Measurements from ENCODE around the gene CYP11A1.

Gene CYP11A1

DNA sequence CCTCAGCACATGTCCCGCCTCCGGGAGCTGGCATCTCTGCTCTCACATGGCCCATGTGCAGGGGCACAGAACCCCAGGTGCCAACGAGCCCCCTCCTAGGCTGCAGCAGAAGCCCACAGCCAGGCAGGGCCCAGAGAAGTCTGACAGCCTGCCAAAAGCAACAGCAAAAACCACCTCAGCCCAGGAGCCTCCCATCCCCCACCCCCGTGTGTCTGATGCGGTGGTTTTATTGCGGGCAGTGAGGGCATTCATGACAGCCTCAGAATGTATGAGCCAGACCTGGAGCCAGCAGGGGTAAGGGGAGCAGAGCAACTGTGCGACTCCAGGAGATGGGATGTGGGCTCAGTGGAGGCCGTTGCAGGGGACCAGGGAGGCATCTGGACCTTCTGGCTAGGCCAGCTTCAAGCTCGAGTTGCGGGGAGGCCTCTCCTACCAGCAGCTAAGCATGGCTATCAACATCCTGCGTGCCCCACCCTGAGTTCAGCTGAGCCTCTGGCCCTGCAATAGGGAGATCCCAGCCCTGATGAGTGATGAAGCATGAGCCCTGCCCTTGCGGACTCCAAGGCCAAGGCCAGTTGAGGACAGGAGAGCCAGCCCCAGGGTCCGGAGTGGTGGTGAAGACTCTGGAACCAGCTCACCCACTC is 52.5 kb downstream of the CYP11A1 start:
- no peaks in the 10 kb centered on the region for H3K9me3 ChIP-seq (ENCODE audit: control insufficient read depth in 2 of 2, low read length in 2 of 2)
- H3K4me1 ChIP-seq (ENCODE audit: control insufficient read depth in 2 of 2, insufficient read depth in 2 of 2, low read length in 2 of 2) = peaks cover 0 to 8% of the 10 kb centered on the region in 2 donors
- H3K27me3 ChIP-seq (ENCODE audit: control insufficient read depth in 2 of 2, insufficient read depth in 2 of 2, low read length in 2 of 2) = peaks cover 0 to 9% of the 10 kb centered on the region in 2 donors
- no peak overlapping the region for H3K27ac ChIP-seq (ENCODE audit: low read depth in 2 of 2, low read length in 2 of 2)
- no peaks in the 10 kb centered on the region for H3K36me3 ChIP-seq (ENCODE audit: control insufficient read depth in 2 of 2, insufficient read depth in 2 of 2, low read length in 2 of 2)
- no peak overlapping the region for H3K4me3 ChIP-seq (ENCODE audit: low read length in 2 of 2)
- H3K9ac ChIP-seq (ENCODE audit: low read depth in 1 of 2, low read length in 2 of 2) = no peak overlapping the region

DNA sequence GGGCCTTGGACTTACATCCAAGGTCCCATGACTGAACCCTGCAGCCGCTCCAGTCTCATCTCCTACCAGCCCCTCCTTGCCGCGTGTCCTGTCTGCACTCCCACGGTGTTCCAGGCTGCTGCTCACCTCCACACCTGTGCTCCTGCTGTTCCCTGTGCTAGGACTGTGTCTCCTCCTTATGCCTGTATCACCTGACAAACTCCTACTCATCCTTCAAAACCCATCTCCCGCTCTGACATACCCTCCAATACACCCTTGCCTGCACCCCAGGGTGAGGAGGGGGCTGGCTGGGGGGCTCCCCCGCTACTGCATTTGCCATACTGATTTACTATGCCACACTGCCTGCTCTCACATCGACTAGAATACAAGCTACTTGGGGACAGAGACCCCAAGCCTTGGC is 53.6 kb downstream of the CYP11A1 start:
- peaks cover 3 to 9% of the 10 kb centered on the region in 2 donors for H3K27me3 ChIP-seq (ENCODE audit: control insufficient read depth in 2 of 2, insufficient read depth in 2 of 2, low read length in 2 of 2)
- H3K9ac ChIP-seq (ENCODE audit: low read depth in 1 of 2, low read length in 2 of 2) = no peak overlapping the region
- no peaks in the 10 kb centered on the region for H3K9me3 ChIP-seq (ENCODE audit: control insufficient read depth in 2 of 2, low read length in 2 of 2)
- no peak overlapping the region for H3K4me3 ChIP-seq (ENCODE audit: low read length in 2 of 2)
- peaks cover 0 to 6% of the 10 kb centered on the region in 2 donors for H3K4me1 ChIP-seq (ENCODE audit: control insufficient read depth in 2 of 2, insufficient read depth in 2 of 2, low read length in 2 of 2)
- no peak overlapping the region for H3K27ac ChIP-seq (ENCODE audit: low read depth in 2 of 2, low read length in 2 of 2)
- H3K36me3 ChIP-seq (ENCODE audit: control insufficient read depth in 2 of 2, insufficient read depth in 2 of 2, low read length in 2 of 2) = no peaks in the 10 kb centered on the region

DNA sequence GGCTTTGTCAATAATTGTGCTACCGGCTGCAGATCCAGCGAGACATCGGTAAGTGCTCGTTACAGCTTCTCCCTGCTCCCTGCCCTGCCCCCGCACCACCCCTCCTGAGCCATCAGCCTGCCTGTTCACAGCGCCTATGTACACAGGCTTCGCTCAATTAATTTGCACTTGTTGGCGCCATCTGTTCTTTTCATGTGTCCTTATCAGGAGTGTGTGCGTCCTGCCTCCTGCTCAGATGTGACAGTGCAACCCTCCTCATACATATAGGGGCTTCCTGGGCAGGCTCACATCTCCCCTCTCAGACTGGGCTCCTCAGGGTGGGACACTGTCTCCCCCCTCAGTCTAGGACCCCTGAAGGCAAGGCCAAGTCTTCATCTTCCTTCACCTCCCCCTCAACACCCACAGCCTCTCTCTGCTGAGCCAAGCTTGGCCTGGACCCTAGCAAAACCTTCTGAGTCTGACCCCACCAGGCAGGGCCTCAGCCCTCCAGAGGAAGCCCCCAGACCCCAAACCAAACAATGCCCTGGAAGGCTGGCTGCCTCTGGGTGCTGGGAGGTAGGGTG is 54.9 kb downstream of the CYP11A1 start:
- Histone ChIP-seq H3K4me1 (ENCODE audit: control insufficient read depth in 2 of 2, insufficient read depth in 2 of 2, low read length in 2 of 2) (peaks cover 0 to 6% of the 10 kb centered on the region in 2 donors), H3K27me3 (ENCODE audit: control insufficient read depth in 2 of 2, insufficient read depth in 2 of 2, low read length in 2 of 2) (peaks cover 3 to 9% of the 10 kb centered on the region in 2 donors), H3K36me3 (ENCODE audit: control insufficient read depth in 2 of 2, insufficient read depth in 2 of 2, low read length in 2 of 2) (no peaks in the 10 kb centered on the region), H3K9me3 (ENCODE audit: control insufficient read depth in 2 of 2, low read length in 2 of 2) (no peaks in the 10 kb centered on the region), H3K27ac (ENCODE audit: low read depth in 2 of 2, low read length in 2 of 2) (no peak overlapping the region), H3K4me3 (ENCODE audit: low read length in 2 of 2) (no peak overlapping the region), H3K9ac (ENCODE audit: low read depth in 1 of 2, low read length in 2 of 2) (no peak overlapping the region)

GRCh38 chr15:74311734-74312444 is 55.6 kb downstream of the CYP11A1 start:
- Histone ChIP-seq H3K9me3 (ENCODE audit: control insufficient read depth in 2 of 2, low read length in 2 of 2) (no peaks in the 10 kb centered on the region), H3K4me3 (ENCODE audit: low read length in 2 of 2) (no peak overlapping the region), H3K9ac (ENCODE audit: low read depth in 1 of 2, low read length in 2 of 2) (no peak overlapping the region), H3K4me1 (ENCODE audit: control insufficient read depth in 2 of 2, insufficient read depth in 2 of 2, low read length in 2 of 2) (peaks cover 0 to 6% of the 10 kb centered on the region in 2 donors), H3K36me3 (ENCODE audit: control insufficient read depth in 2 of 2, insufficient read depth in 2 of 2, low read length in 2 of 2) (no peaks in the 10 kb centered on the region), H3K27ac (ENCODE audit: low read depth in 2 of 2, low read length in 2 of 2) (no peak overlapping the region), H3K27me3 (ENCODE audit: control insufficient read depth in 2 of 2, insufficient read depth in 2 of 2, low read length in 2 of 2) (peaks cover 4 to 9% of the 10 kb centered on the region in 2 donors)

DNA sequence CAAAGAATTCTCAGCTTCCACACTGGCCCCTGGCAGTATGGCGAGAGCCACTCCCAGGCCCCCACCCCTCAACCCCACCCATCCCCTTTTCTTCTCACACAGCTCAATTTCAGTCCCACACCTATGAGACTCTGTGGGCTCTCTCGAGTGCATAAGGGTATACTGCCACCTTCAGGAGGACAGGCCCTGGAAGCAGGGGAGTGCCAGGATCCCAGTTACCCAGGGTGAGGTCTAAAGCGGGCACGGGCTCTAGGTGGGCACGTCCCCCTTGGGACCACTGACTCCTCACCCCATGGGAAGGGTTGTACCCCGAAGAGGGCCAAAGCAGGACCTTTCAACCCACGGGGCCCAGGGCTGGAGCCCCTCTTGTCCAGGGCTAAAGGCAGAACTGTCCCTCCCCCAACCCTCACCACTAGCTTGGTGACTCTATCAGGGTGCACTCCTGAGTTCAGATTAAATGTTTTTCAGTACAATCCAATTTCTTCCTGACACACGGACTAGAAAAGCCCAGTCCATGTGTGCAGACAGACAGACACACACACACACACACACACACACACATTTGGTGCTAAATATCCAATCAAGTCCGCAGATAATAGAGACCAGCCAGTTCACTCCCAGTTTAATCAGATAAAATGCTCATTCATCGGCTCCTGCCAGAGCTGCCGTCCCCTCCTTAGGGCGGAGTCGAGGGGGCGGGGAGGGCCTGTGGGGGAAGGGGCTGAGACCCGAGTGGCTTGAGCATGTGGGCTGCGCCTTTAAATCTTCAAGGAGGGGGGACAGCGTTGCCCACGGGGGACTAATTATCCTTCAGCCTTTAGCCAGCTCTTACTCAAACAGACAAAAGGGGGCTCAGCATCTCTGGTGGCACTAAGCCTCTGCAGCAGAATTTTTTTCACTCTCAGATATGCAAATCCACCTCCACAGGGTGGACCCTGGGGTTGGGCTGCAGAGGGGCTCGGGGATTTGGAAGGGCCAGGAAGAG is 59.3 kb downstream of the CYP11A1 start:
- H3K4me3 ChIP-seq (ENCODE audit: low read length in 2 of 2) = no peak overlapping the region
- no peaks in the 10 kb centered on the region for H3K9me3 ChIP-seq (ENCODE audit: control insufficient read depth in 2 of 2, low read length in 2 of 2)
- H3K9ac ChIP-seq (ENCODE audit: low read depth in 1 of 2, low read length in 2 of 2) = no peak overlapping the region
- peaks cover 9 to 11% of the 10 kb centered on the region in 2 donors for H3K27me3 ChIP-seq (ENCODE audit: control insufficient read depth in 2 of 2, insufficient read depth in 2 of 2, low read length in 2 of 2)
- H3K27ac ChIP-seq (ENCODE audit: low read depth in 2 of 2, low read length in 2 of 2) = no peak overlapping the region
- H3K36me3 ChIP-seq (ENCODE audit: control insufficient read depth in 2 of 2, insufficient read depth in 2 of 2, low read length in 2 of 2) = no peaks in the 10 kb centered on the region
- H3K4me1 ChIP-seq (ENCODE audit: control insufficient read depth in 2 of 2, insufficient read depth in 2 of 2, low read length in 2 of 2) = no peaks in the 10 kb centered on the region

- H3K9me3 ChIP-seq (ENCODE audit: control insufficient read depth in 2 of 2, low read length in 2 of 2) = no peaks in the 10 kb centered on the region
- peaks cover 0 to 11% of the 10 kb centered on the region in 2 donors for H3K27me3 ChIP-seq (ENCODE audit: control insufficient read depth in 2 of 2, insufficient read depth in 2 of 2, low read length in 2 of 2)
- H3K27ac ChIP-seq (ENCODE audit: low read depth in 2 of 2, low read length in 2 of 2) = no peak overlapping the region
- no peaks in the 10 kb centered on the region for H3K36me3 ChIP-seq (ENCODE audit: control insufficient read depth in 2 of 2, insufficient read depth in 2 of 2, low read length in 2 of 2)
- no peaks in the 10 kb centered on the region for H3K4me1 ChIP-seq (ENCODE audit: control insufficient read depth in 2 of 2, insufficient read depth in 2 of 2, low read length in 2 of 2)
- no peak overlapping the region for H3K4me3 ChIP-seq (ENCODE audit: low read length in 2 of 2)
- no peak overlapping the region for H3K9ac ChIP-seq (ENCODE audit: low read depth in 1 of 2, low read length in 2 of 2)
These were observed 60.6 kb downstream of the CYP11A1 start for GRCh38 chr15:74306781-74307217.

- H3K9ac ChIP-seq (ENCODE audit: low read depth in 1 of 2, low read length in 2 of 2) = no peak overlapping the region
- H3K4me3 ChIP-seq (ENCODE audit: low read length in 2 of 2) = no peak overlapping the region
- H3K4me1 ChIP-seq (ENCODE audit: control insufficient read depth in 2 of 2, insufficient read depth in 2 of 2, low read length in 2 of 2) = no peaks in the 10 kb centered on the region
- no peak overlapping the region for H3K27ac ChIP-seq (ENCODE audit: low read depth in 2 of 2, low read length in 2 of 2)
- no peaks in the 10 kb centered on the region for H3K36me3 ChIP-seq (ENCODE audit: control insufficient read depth in 2 of 2, insufficient read depth in 2 of 2, low read length in 2 of 2)
- H3K27me3 ChIP-seq (ENCODE audit: control insufficient read depth in 2 of 2, insufficient read depth in 2 of 2, low read length in 2 of 2) = peaks cover 3 to 11% of the 10 kb centered on the region in 2 donors
- H3K9me3 ChIP-seq (ENCODE audit: control insufficient read depth in 2 of 2, low read length in 2 of 2) = no peaks in the 10 kb centered on the region
These were observed 61.8 kb downstream of the CYP11A1 start for GRCh38 chr15:74305687-74306086.

- Histone ChIP-seq H3K4me1 (ENCODE audit: control insufficient read depth in 2 of 2, insufficient read depth in 2 of 2, low read length in 2 of 2) (no peaks in the 10 kb centered on the region), H3K36me3 (ENCODE audit: control insufficient read depth in 2 of 2, insufficient read depth in 2 of 2, low read length in 2 of 2) (no peaks in the 10 kb centered on the region), H3K27me3 (ENCODE audit: control insufficient read depth in 2 of 2, insufficient read depth in 2 of 2, low read length in 2 of 2) (peaks cover 3 to 11% of the 10 kb centered on the region in 2 donors), H3K9ac (ENCODE audit: low read depth in 1 of 2, low read length in 2 of 2) (no peak overlapping the region), H3K4me3 (ENCODE audit: low read length in 2 of 2) (no peak overlapping the region), H3K27ac (ENCODE audit: low read depth in 2 of 2, low read length in 2 of 2) (no peak overlapping the region), H3K9me3 (ENCODE audit: control insufficient read depth in 2 of 2, low read length in 2 of 2) (no peaks in the 10 kb centered on the region)
These were observed 63.0 kb downstream of the CYP11A1 start for GRCh38 chr15:74304431-74304830.

DNA sequence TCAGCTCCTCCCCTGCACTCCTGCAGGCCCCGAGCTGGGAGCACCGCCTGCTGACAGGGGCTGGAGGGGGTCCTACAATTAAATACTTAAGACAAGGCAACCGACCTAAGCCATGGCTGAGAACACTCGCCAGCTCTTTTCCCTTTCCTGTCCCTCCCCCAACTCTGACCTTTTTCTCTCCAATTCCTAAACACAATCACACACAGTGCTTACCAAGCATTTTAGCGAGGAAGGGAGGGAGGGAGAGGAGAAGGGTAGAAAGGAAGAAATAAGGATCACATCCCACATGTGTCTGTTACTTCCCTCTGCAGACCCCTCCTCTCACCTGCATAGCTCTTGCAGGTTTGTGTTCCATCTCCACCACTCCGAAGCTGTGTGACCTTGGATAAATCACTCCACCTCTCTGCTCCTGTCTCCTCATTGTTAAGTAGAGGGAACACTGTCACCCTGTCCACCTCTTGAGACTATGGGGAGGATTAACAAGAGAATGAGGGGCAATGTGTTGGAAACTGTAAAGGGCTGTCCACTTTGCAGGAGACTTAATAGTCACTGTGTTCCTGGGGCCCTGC is 63.6 kb downstream of the CYP11A1 start:
- peaks cover 3 to 7% of the 10 kb centered on the region in 2 donors for H3K27me3 ChIP-seq (ENCODE audit: control insufficient read depth in 2 of 2, insufficient read depth in 2 of 2, low read length in 2 of 2)
- H3K9ac ChIP-seq (ENCODE audit: low read depth in 1 of 2, low read length in 2 of 2) = no peak overlapping the region

More for the DNA sequence above, 63.6 kb downstream of the CYP11A1 start:
- Histone ChIP-seq H3K36me3 (ENCODE audit: control insufficient read depth in 2 of 2, insufficient read depth in 2 of 2, low read length in 2 of 2) (no peaks in the 10 kb centered on the region), H3K4me3 (ENCODE audit: low read length in 2 of 2) (no peak overlapping the region), H3K4me1 (ENCODE audit: control insufficient read depth in 2 of 2, insufficient read depth in 2 of 2, low read length in 2 of 2) (no peaks in the 10 kb centered on the region), H3K9me3 (ENCODE audit: control insufficient read depth in 2 of 2, low read length in 2 of 2) (no peaks in the 10 kb centered on the region), H3K27ac (ENCODE audit: low read depth in 2 of 2, low read length in 2 of 2) (no peak overlapping the region)
